Erythroblast (primary cell): ENCODE data around the gene SCT.

ENCODE experiments used
- GATA1 ChIP-seq: IDR thresholded peaks from 2 replicates; pipeline ENCODE4 v1.6.1; 2011; ENCODE audit warnings: low read depth, mild to moderate bottlenecking, control low read depth, low read length, moderate library complexity
- POLR2A ChIP-seq: IDR thresholded peaks from 2 replicates; pipeline ENCODE4 v1.6.1; 2011; ENCODE audit warnings: mild to moderate bottlenecking, low read length

GRCh38 chr11:656426-656825, 29.4 kb upstream of the SCT start:
- no peak for TF ChIP-seq POLR2A
- no peak for TF ChIP-seq GATA1
